Cortex of kidney (tissue), 1 donor: ENCODE measurements around the gene PITHD1.
"Not testable (repeated sequence)": the region's sequence is repeated elsewhere in the genome, so short reads cannot be mapped to it uniquely, and the experiment has no call there.

Experiments used
- DNase-seq: peaks from one replicate; lab custom pipeline; 2025; lab: John Stamatoyannopoulos, UW

The PITHD1 gene

GRCh38 chr1:23774174-23774880 lies 3.9 kb upstream of the PITHD1 start:
- no peak for DNase-seq

- DNase-seq: no peak
Observed at GRCh38 chr1:23776217-23776616, 2.0 kb upstream of the PITHD1 start.

GRCh38 chr1:23779826-23780371 lies 1.7 kb downstream of the PITHD1 start:
- no peak for DNase-seq

GRCh38 chr1:23783141-23783540 lies 4.9 kb downstream of the PITHD1 start:
- not testable (repeated sequence) for DNase-seq

- no peak for DNase-seq
Observed at GRCh38 chr1:23784846-23785245, 6.6 kb downstream of the PITHD1 start.

- DNase-seq: no peak
Observed at GRCh38 chr1:23787701-23788100, 9.5 kb downstream of the PITHD1 start.

GRCh38 chr1:23788695-23789094 lies 10.5 kb downstream of the PITHD1 start:
- no peak for DNase-seq

GRCh38 chr1:23790696-23791515 lies 12.7 kb downstream of the PITHD1 start, which contains the start of gene LYPLA2:
Gene LYPLA2, plus strand, starts transcription at chr1:23791145. Its CDS starts 1,538 bp downstream, at chr1:23792683.
- DNase-seq: no peak

GRCh38 chr1:23791516-23792047 lies 13.4 kb downstream of the PITHD1 start:
- DNase-seq: no peak

GRCh38 chr1:23792151-23792945 lies 14.1 kb downstream of the PITHD1 start:
- no peak for DNase-seq

- no peak for DNase-seq
Observed at GRCh38 chr1:23793018-23793781, 15.0 kb downstream of the PITHD1 start.

GRCh38 chr1:23793861-23794731 lies 15.9 kb downstream of the PITHD1 start:
- no peak for DNase-seq

GRCh38 chr1:23794732-23795182 lies 16.5 kb downstream of the PITHD1 start:
- DNase-seq: not testable (repeated sequence)

GRCh38 chr1:23795676-23796465 lies 17.7 kb downstream of the PITHD1 start:
- DNase-seq: no peak

- no peak for DNase-seq
Observed at GRCh38 chr1:23796466-23797271, 18.5 kb downstream of the PITHD1 start.

- DNase-seq: no peak
Observed at GRCh38 chr1:23797478-23798448, 19.5 kb downstream of the PITHD1 start.

- no peak for DNase-seq
Observed at GRCh38 chr1:23798662-23799142, 20.5 kb downstream of the PITHD1 start.
